NB4 (cell line): Measurements from ENCODE around the gene IP6K1.

ENCODE experiments used
- CTCF ChIP-seq: IDR thresholded peaks from one replicate; pipeline ENCODE4 v1.5.1; 2012; ENCODE audit warnings: low read depth, low read length
- MAX ChIP-seq: IDR thresholded peaks from 2 replicates; pipeline ENCODE4 v1.6.1; 2011; ENCODE audit warnings: low read depth, low read length
- MYC ChIP-seq: IDR thresholded peaks from 2 replicates; pipeline ENCODE4 v1.6.1; 2011; ENCODE audit warnings: low read depth, low read length
- POLR2A ChIP-seq: IDR thresholded peaks from 2 replicates; pipeline ENCODE4 v1.6.1; 2011; ENCODE audit warnings: mild to moderate bottlenecking; ENCODE audit not compliant: insufficient read length; ENCODE audit errors: extremely low read depth

- TF ChIP-seq CTCF = no peak
- TF ChIP-seq MAX = no peak
- TF ChIP-seq MYC = no peak
- no peak for TF ChIP-seq POLR2A
Measured at GRCh38 chr3:49791571-49791970, 5.2 kb upstream of the IP6K1 start.
